ENCODE data around the gene IL27RA. TPM values are rescaled to one million over a fixed set of nuclear protein-coding genes. Genes with fewer than 3 reads are reported as not detected.

The IL27RA gene
- total and polyA plus RNA-seq, 2 experiments from 2014 or later = 7.7 to 11.4 TPM

DNA sequence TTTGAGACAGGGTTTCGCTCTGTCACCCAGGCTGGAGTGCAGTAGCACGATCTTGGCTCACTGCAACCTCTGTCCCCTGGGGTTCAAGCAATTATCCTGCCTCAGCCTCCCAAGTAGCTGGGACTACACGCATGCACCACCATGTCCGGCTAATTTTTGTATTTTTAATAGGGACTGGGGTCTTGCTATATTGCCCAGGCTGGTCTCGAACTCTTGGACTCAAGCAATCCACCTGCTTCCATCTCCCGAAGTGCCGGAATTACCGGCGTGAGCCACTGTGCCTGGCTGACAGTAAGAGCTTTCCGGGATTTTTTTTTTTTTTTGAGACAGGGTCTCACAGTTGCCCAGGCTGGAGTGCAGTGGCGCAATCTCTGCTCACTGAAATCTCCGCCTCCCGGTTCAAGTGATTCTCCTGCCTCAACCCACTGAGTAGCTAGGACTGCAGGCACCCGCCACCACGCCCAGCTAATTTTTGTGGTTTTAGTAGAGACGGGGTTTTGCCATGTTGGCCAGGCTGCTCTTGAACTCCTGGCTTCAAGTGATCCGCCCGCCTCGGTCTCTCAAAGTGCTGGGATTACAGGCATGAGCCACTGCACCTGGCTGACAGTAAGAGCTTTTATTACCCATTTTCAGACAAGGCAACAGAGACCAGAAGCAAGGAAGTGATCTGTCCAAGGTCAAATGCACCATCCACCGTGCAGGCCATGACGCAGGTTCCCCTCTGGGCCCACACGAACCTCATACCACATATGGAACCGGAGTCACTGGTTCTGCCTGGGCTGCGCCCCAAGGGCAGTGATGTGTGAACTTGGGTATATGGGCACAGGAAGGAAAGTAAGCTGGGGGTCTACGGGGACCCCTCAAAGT is 46.5 kb upstream of the IL27RA start:
- Histone ChIP-seq H3K9me2 (ENCODE audit: insufficient read depth) (no peaks in the 10 kb centered on the region), H3K4me1 (ENCODE audit: insufficient read depth) (peaks cover 44% of the 10 kb centered on the region), H3K4me2 (peak overlapping the region; percentile 78), H3K27ac (ENCODE audit: low read depth) (peak overlapping the region; percentile 92), H3K79me2 (replicated peaks; ENCODE audit: insufficient read depth) (no peaks in the 10 kb centered on the region), H3K27me3 (ENCODE audit: insufficient read depth) (no peaks in the 10 kb centered on the region), H4K20me1 (replicated peaks; ENCODE audit: insufficient read depth) (no peaks in the 10 kb centered on the region), H3K36me3 (ENCODE audit: insufficient read depth) (no peaks in the 10 kb centered on the region), H3F3A (replicated peaks; ENCODE audit: low read depth) (peaks cover 13% of the 10 kb centered on the region), H3K4me3 (no peak overlapping the region; the same call in 1 of the 2 replicates), H2AFZ (peak overlapping the region; percentile 18; the same call in 1 of the 2 replicates)
- peak overlapping the region; percentile 59 for H3K27ac Mint-ChIP-seq
- peaks cover 28% of the 10 kb centered on the region for H3K27me3 Mint-ChIP-seq (ENCODE audit: insufficient read depth, low read depth, poor library complexity)
- H3K4me3 Mint-ChIP-seq = peak overlapping the region; percentile 7; the same call in 1 of the 3 replicates
- ATAC-seq = no peak
- H3K9me3 Mint-ChIP-seq = no peaks in the 10 kb centered on the region; the same call in 2 of the 3 replicates
- H3K4me1 Mint-ChIP-seq = peaks cover 52% of the 10 kb centered on the region
- no peak for DNase-seq (ENCODE audit: low spot score)
- H3K36me3 Mint-ChIP-seq (ENCODE audit: low read depth) = peaks cover 14% of the 10 kb centered on the region; the same call in 2 of the 3 replicates
- TF ChIP-seq STAT1 (IDR thresholded peaks at IDR 0.05; ENCODE audit: unreplicated experiment) (no peak), EZH2 (IDR thresholded peaks at IDR 0.05; ENCODE audit: low read depth, unreplicated experiment) (no peak), CREB1 (CRISPR knock-in tag; IDR thresholded peaks at IDR 0.05; ENCODE audit: low read depth) (no peak)
- TF ChIP-seq, protein P1, sequence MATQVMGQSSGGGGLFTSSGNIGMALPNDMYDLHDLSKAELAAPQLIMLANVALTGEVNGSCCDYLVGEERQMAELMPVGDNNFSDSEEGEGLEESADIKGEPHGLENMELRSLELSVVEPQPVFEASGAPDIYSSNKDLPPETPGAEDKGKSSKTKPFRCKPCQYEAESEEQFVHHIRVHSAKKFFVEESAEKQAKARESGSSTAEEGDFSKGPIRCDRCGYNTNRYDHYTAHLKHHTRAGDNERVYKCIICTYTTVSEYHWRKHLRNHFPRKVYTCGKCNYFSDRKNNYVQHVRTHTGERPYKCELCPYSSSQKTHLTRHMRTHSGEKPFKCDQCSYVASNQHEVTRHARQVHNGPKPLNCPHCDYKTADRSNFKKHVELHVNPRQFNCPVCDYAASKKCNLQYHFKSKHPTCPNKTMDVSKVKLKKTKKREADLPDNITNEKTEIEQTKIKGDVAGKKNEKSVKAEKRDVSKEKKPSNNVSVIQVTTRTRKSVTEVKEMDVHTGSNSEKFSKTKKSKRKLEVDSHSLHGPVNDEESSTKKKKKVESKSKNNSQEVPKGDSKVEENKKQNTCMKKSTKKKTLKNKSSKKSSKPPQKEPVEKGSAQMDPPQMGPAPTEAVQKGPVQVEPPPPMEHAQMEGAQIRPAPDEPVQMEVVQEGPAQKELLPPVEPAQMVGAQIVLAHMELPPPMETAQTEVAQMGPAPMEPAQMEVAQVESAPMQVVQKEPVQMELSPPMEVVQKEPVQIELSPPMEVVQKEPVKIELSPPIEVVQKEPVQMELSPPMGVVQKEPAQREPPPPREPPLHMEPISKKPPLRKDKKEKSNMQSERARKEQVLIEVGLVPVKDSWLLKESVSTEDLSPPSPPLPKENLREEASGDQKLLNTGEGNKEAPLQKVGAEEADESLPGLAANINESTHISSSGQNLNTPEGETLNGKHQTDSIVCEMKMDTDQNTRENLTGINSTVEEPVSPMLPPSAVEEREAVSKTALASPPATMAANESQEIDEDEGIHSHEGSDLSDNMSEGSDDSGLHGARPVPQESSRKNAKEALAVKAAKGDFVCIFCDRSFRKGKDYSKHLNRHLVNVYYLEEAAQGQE (IDR thresholded peaks at IDR 0.05; ENCODE audit: unreplicated experiment) = no peak
- TF ChIP-seq, protein P2, sequence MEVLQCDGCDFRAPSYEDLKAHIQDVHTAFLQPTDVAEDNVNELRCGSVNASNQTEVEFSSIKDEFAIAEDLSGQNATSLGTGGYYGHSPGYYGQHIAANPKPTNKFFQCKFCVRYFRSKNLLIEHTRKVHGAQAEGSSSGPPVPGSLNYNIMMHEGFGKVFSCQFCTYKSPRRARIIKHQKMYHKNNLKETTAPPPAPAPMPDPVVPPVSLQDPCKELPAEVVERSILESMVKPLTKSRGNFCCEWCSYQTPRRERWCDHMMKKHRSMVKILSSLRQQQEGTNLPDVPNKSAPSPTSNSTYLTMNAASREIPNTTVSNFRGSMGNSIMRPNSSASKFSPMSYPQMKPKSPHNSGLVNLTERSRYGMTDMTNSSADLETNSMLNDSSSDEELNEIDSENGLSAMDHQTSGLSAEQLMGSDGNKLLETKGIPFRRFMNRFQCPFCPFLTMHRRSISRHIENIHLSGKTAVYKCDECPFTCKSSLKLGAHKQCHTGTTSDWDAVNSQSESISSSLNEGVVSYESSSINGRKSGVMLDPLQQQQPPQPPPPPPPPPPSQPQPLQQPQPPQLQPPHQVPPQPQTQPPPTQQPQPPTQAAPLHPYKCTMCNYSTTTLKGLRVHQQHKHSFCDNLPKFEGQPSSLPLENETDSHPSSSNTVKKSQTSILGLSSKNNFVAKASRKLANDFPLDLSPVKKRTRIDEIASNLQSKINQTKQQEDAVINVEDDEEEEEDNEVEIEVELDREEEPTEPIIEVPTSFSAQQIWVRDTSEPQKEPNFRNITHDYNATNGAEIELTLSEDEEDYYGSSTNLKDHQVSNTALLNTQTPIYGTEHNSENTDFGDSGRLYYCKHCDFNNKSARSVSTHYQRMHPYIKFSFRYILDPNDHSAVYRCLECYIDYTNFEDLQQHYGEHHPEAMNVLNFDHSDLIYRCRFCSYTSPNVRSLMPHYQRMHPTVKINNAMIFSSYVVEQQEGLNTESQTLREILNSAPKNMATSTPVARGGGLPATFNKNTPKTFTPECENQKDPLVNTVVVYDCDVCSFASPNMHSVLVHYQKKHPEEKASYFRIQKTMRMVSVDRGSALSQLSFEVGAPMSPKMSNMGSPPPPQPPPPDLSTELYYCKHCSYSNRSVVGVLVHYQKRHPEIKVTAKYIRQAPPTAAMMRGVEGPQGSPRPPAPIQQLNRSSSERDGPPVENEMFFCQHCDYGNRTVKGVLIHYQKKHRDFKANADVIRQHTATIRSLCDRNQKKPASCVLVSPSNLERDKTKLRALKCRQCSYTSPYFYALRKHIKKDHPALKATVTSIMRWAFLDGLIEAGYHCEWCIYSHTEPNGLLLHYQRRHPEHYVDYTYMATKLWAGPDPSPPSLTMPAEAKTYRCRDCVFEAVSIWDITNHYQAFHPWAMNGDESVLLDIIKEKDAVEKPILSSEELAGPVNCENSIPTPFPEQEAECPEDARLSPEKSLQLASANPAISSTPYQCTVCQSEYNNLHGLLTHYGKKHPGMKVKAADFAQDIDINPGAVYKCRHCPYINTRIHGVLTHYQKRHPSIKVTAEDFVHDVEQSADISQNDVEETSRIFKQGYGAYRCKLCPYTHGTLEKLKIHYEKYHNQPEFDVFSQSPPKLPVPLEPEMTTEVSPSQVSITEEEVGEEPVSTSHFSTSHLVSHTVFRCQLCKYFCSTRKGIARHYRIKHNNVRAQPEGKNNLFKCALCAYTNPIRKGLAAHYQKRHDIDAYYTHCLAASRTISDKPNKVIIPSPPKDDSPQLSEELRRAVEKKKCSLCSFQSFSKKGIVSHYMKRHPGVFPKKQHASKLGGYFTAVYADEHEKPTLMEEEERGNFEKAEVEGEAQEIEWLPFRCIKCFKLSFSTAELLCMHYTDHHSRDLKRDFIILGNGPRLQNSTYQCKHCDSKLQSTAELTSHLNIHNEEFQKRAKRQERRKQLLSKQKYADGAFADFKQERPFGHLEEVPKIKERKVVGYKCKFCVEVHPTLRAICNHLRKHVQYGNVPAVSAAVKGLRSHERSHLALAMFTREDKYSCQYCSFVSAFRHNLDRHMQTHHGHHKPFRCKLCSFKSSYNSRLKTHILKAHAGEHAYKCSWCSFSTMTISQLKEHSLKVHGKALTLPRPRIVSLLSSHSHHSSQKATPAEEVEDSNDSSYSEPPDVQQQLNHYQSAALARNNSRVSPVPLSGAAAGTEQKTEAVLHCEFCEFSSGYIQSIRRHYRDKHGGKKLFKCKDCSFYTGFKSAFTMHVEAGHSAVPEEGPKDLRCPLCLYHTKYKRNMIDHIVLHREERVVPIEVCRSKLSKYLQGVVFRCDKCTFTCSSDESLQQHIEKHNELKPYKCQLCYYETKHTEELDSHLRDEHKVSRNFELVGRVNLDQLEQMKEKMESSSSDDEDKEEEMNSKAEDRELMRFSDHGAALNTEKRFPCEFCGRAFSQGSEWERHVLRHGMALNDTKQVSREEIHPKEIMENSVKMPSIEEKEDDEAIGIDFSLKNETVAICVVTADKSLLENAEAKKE (CRISPR knock-in tag; IDR thresholded peaks at IDR 0.05) = no peak

All from GM23338 (cell line).